HPDE6-E6E7 (cell line): Measurements from ENCODE around the gene DDX47.

Experiments
- DNase-seq: peaks from one replicate; pipeline ENCODE4 v3.0.0; 2011; ENCODE audit warnings: missing footprints; ENCODE audit errors: extremely low spot score

DDX47 gene

GRCh38 chr12:12813120-12814101 is at the start of gene DDX47:
Gene DDX47 (plus strand): TSS chr12:12813346. CDS start chr12:12813368, 22 bp downstream.
- peak; percentile 78 for DNase-seq

- DNase-seq = no peak
Measured at GRCh38 chr12:12764824-12765223, 48.3 kb upstream of the DDX47 start.

- no peak for DNase-seq
Measured at GRCh38 chr12:12770262-12770661, 42.9 kb upstream of the DDX47 start.

- no peak for DNase-seq
Measured at GRCh38 chr12:12774791-12775190, 38.4 kb upstream of the DDX47 start.

- no peak for DNase-seq
Measured at GRCh38 chr12:12776261-12776660, 36.9 kb upstream of the DDX47 start.

GRCh38 chr12:12777092-12777491 is 36.1 kb upstream of the DDX47 start:
- no peak for DNase-seq

GRCh38 chr12:12779007-12779406 is 34.1 kb upstream of the DDX47 start:
- no peak for DNase-seq

- DNase-seq = peak; percentile 60
Measured at GRCh38 chr12:12779529-12779928, 33.6 kb upstream of the DDX47 start.

GRCh38 chr12:12784116-12784515 is 29.0 kb upstream of the DDX47 start:
- no peak for DNase-seq

GRCh38 chr12:12784911-12785814 is 28.0 kb upstream of the DDX47 start, which contains the start of gene APOLD1:
Gene APOLD1 (plus strand): TSS chr12:12785659. CDS start chr12:12785692, 33 bp downstream.
- DNase-seq = no peak

- DNase-seq = no peak
Measured at GRCh38 chr12:12786351-12786705, 26.8 kb upstream of the DDX47 start.

- DNase-seq = peak; percentile 97
Measured at GRCh38 chr12:12786706-12787601, 26.2 kb upstream of the DDX47 start.

- no peak for DNase-seq
Measured at GRCh38 chr12:12788131-12788530, 25.0 kb upstream of the DDX47 start.

GRCh38 chr12:12788675-12789368 is 24.3 kb upstream of the DDX47 start:
- DNase-seq = no peak

GRCh38 chr12:12790956-12791355 is 22.2 kb upstream of the DDX47 start:
- no peak for DNase-seq

GRCh38 chr12:12791756-12792369 is 21.3 kb upstream of the DDX47 start:
- DNase-seq = no peak

- no peak for DNase-seq
Measured at GRCh38 chr12:12792421-12792820, 20.7 kb upstream of the DDX47 start.

- DNase-seq = no peak
Measured at GRCh38 chr12:12794686-12795085, 18.5 kb upstream of the DDX47 start.

GRCh38 chr12:12796171-12796570 is 17.0 kb upstream of the DDX47 start:
- no peak for DNase-seq
